Loucy (cell line): ENCODE data around the gene KDM6B.

ENCODE experiments used
- H2AFZ ChIP-seq: fragments of 200-600 bp; sonication (generic); 2 replicates; pipeline ENCODE4 v1.6.0; 2016; ENCODE audit warnings: antibody characterized with exemption, mild to moderate bottlenecking, low read length, moderate library complexity
- H3F3A ChIP-seq: fragments of 200-600 bp; 2 replicates; pipeline ENCODE4 v1.6.0; 2016; ENCODE audit warnings: antibody characterized with exemption, low read depth, mild to moderate bottlenecking
- H3K27me3 ChIP-seq: fragments of 200-600 bp; sonication (generic); 2 replicates; pipeline ENCODE4 v1.6.1; 2014; ENCODE audit warnings: low read length, mild to moderate bottlenecking; ENCODE audit not compliant: insufficient read depth, poor library complexity, severe bottlenecking
- H3K36me3 ChIP-seq: fragments of 200-600 bp; sonication (generic); 2 replicates; pipeline ENCODE4 v1.6.1; 2016; ENCODE audit warnings: low read length; ENCODE audit not compliant: insufficient read depth
- H3K4me1 ChIP-seq: fragments of 200-600 bp; sonication (generic); 2 replicates; pipeline ENCODE4 v1.5.1; 2014; ENCODE audit warnings: low read length, mild to moderate bottlenecking; ENCODE audit not compliant: insufficient read depth, poor library complexity, severe bottlenecking
- H3K4me2 ChIP-seq: fragments of 200-600 bp; sonication (generic); 2 replicates; pipeline ENCODE4 v1.6.0; 2014; ENCODE audit warnings: antibody characterized with exemption, low read length, low read depth, mild to moderate bottlenecking; ENCODE audit not compliant: poor library complexity, severe bottlenecking
- H3K4me3 ChIP-seq: fragments of 200-600 bp; sonication (generic); 2 replicates; pipeline ENCODE4 v1.5.1; 2014; ENCODE audit warnings: low read length, mild to moderate bottlenecking, mixed read lengths; ENCODE audit not compliant: poor library complexity, severe bottlenecking
- H3K79me2 ChIP-seq: fragments of 200-600 bp; sonication (generic); 2 replicates; pipeline ENCODE4 v1.6.1; 2014; ENCODE audit warnings: low read length; ENCODE audit not compliant: insufficient read depth
- H3K9ac ChIP-seq: fragments of 200-600 bp; sonication (generic); 2 replicates; pipeline ENCODE4 v1.6.0; 2014; ENCODE audit warnings: mild to moderate bottlenecking, low read depth, low read length, moderate library complexity; ENCODE audit not compliant: poor library complexity, severe bottlenecking
- H3K9me2 ChIP-seq: fragments of 200-600 bp; sonication (generic); replicated peaks from 2 replicates; pipeline ENCODE4 v1.6.1; 2016; ENCODE audit warnings: low read depth, low read length, mixed read lengths
- H3K9me3 ChIP-seq: fragments of 200-600 bp; sonication (generic); 2 replicates; pipeline ENCODE4 v1.6.1; 2014; ENCODE audit warnings: mild to moderate bottlenecking, antibody characterized with exemption, low read length, low read depth; ENCODE audit not compliant: insufficient read depth
- H4K20me1 ChIP-seq: fragments of 200-600 bp; sonication (generic); 2 replicates; pipeline ENCODE4 v1.6.0; 2014; ENCODE audit warnings: antibody characterized with exemption, low read length, mild to moderate bottlenecking; ENCODE audit not compliant: insufficient read depth, poor library complexity, severe bottlenecking
- CTCF ChIP-seq: fragments of 200-600 bp; sonication (generic); conservative IDR thresholded peaks from 2 replicates; pipeline ENCODE4 v1.5.1; 2014; ENCODE audit warnings: mild to moderate bottlenecking, antibody characterized with exemption, low read length
- EZH2phosphoT487 ChIP-seq: fragments of 200-600 bp; IDR thresholded peaks from 2 replicates; pipeline ENCODE4 v1.6.1; 2018; ENCODE audit warnings: antibody characterized with exemption, mild to moderate bottlenecking, moderate library complexity, borderline replicate concordance

The KDM6B gene

GRCh38 chr17:7846765-7847661 is 13.0 kb downstream of the KDM6B start:
- peaks cover 55% of the 10 kb centered on the region for H4K20me1 ChIP-seq
- no peak overlapping the region for H3K4me3 ChIP-seq
- H3K36me3 ChIP-seq: peaks cover 56% of the 10 kb centered on the region; the same call in 1 of the 2 replicates
- no peak overlapping the region for H2AFZ ChIP-seq
- H3K4me1 ChIP-seq: peaks cover 5% of the 10 kb centered on the region
- H3K4me2 ChIP-seq: no peak overlapping the region
- peaks cover 36% of the 10 kb centered on the region; the same call in 1 of the 2 replicates for H3K79me2 ChIP-seq
- TF ChIP-seq CTCF (no peak), EZH2phosphoT487 (no peak)
- no peaks in the 10 kb centered on the region for H3K27me3 ChIP-seq
- H3K9ac ChIP-seq: no peak overlapping the region
- H3F3A ChIP-seq: no peaks in the 10 kb centered on the region
- H3K9me2 ChIP-seq: no peaks in the 10 kb centered on the region
- no peaks in the 10 kb centered on the region for H3K9me3 ChIP-seq

GRCh38 chr17:7848131-7848579 is 14.1 kb downstream of the KDM6B start:
- no peak overlapping the region for H3K4me2 ChIP-seq
- H3K36me3 ChIP-seq: peaks cover 68% of the 10 kb centered on the region; the same call in 1 of the 2 replicates
- H3K79me2 ChIP-seq: peaks cover 26% of the 10 kb centered on the region; the same call in 1 of the 2 replicates
- H3K4me1 ChIP-seq: no peaks in the 10 kb centered on the region
- no peak overlapping the region for H3K4me3 ChIP-seq
- no peaks in the 10 kb centered on the region for H3K9me3 ChIP-seq
- H4K20me1 ChIP-seq: peaks cover 46% of the 10 kb centered on the region
- no peak overlapping the region for H3K9ac ChIP-seq
- no peak overlapping the region for H2AFZ ChIP-seq
- no peaks in the 10 kb centered on the region for H3K27me3 ChIP-seq
- H3F3A ChIP-seq: no peaks in the 10 kb centered on the region
- TF ChIP-seq EZH2phosphoT487 (no peak), CTCF (no peak)
- no peaks in the 10 kb centered on the region for H3K9me2 ChIP-seq

- TF ChIP-seq EZH2phosphoT487 (no peak), CTCF (no peak)
- Histone ChIP-seq H3K4me3 (no peak overlapping the region), H4K20me1 (peaks cover 40% of the 10 kb centered on the region), H3K4me2 (no peak overlapping the region), H3F3A (no peaks in the 10 kb centered on the region), H3K36me3 (peaks cover 68% of the 10 kb centered on the region; the same call in 1 of the 2 replicates), H3K9me3 (no peaks in the 10 kb centered on the region), H3K9ac (no peak overlapping the region), H2AFZ (no peak overlapping the region), H3K9me2 (no peaks in the 10 kb centered on the region), H3K4me1 (no peaks in the 10 kb centered on the region), H3K79me2 (peaks cover 20% of the 10 kb centered on the region; the same call in 1 of the 2 replicates), H3K27me3 (no peaks in the 10 kb centered on the region)
Observed at GRCh38 chr17:7848739-7849129, 14.7 kb downstream of the KDM6B start.
